OCI-LY1 (cell line): ENCODE results near the gene APBA3.

Experiments used
- CTCF ChIP-seq: fragments of 200-600 bp; sonication (generic), shearing (Covaris generic); IDR thresholded peaks from 2 replicates; pipeline ENCODE4 v1.5.1; 2017; ENCODE audit warnings: mild to moderate bottlenecking, antibody characterized with exemption, low read length, moderate library complexity, mixed read lengths
- EZH2 ChIP-seq: fragments of 200-600 bp; sonication (generic), shearing (Covaris generic); IDR thresholded peaks from 2 replicates; pipeline ENCODE4 v1.8.0; 2017; ENCODE audit warnings: borderline replicate concordance, mixed run types, mild to moderate bottlenecking, antibody characterized with exemption, low read length, moderate library complexity, mixed read lengths

GRCh38 chr19:3768748-3769099 is 7.2 kb upstream of the APBA3 start:
- TF ChIP-seq CTCF (no peak), EZH2 (no peak)
